Epithelial cell of proximal tubule (primary cell): Measurements from ENCODE around the gene BUD23. TPM values are rescaled to one million over a fixed set of nuclear protein-coding genes. Genes with fewer than 3 reads are reported as not detected.

Experiments
- DNase-seq: peaks from one replicate; pipeline ENCODE4 v3.0.0-alpha.2; 2011; ENCODE audit warnings: low read depth
- H3K4me3 ChIP-seq: 2 replicates; pipeline ENCODE4 v1.5.1; 2011; ENCODE audit warnings: low read depth, mild to moderate bottlenecking, low read length
- CTCF ChIP-seq: conservative IDR thresholded peaks from 2 replicates; pipeline ENCODE4 v1.5.1; 2012; ENCODE audit warnings: low read depth, mild to moderate bottlenecking, low read length
- total RNA-seq: library from RNA; depleted of rRNA; stranded (reverse); fragments of >200 nt; gene quantifications from 2 replicates; pipeline ENCODE4 v1.2.3, GENCODE V29; 2015

The BUD23 gene
- total RNA-seq, 1 donor from 2014 or later = 65.2 TPM

- no peak for DNase-seq
- no peak for TF ChIP-seq CTCF
Observed at GRCh38 chr7:73679709-73680108, 3.7 kb upstream of the BUD23 start.

GRCh38 chr7:73680501-73680900 lies 2.9 kb upstream of the BUD23 start:
- TF ChIP-seq CTCF = no peak
- DNase-seq = no peak
- H3K4me3 ChIP-seq = peak overlapping the region; percentile 82

More at GRCh38 chr7:73679709-73680108, 3.7 kb upstream of the BUD23 start:
- H3K4me3 ChIP-seq = no peak overlapping the region

- peak; percentile 27 for DNase-seq
- TF ChIP-seq CTCF = no peak
- peak overlapping the region; percentile 82 for H3K4me3 ChIP-seq
Observed at GRCh38 chr7:73681031-73681430, 2.4 kb upstream of the BUD23 start.

GRCh38 chr7:73682745-73683055 lies 697 bp upstream of the BUD23 start:
- no peak for DNase-seq
- TF ChIP-seq CTCF = no peak
- peak overlapping the region; percentile 82 for H3K4me3 ChIP-seq

- no peak for TF ChIP-seq CTCF
- H3K4me3 ChIP-seq = peak overlapping the region; percentile 82
- no peak for DNase-seq
Observed at GRCh38 chr7:73683788-73684693, 644 bp downstream of the BUD23 start.

GRCh38 chr7:73685311-73685710 lies 1.9 kb downstream of the BUD23 start:
- DNase-seq = no peak
- TF ChIP-seq CTCF = no peak
- no peak overlapping the region for H3K4me3 ChIP-seq

- DNase-seq = no peak
- H3K4me3 ChIP-seq = no peak overlapping the region
- TF ChIP-seq CTCF = no peak
Observed at GRCh38 chr7:73688288-73688687, 4.9 kb downstream of the BUD23 start.
